Measurements from ENCODE around the gene LRRC74B.
A peak's percentile ranks its signal among the peaks of the same experiment; 100 is the strongest.

LRRC74B gene

GRCh38 chr22:21014726-21015465 lies 30.9 kb upstream of the LRRC74B start, which contains the start of gene P2RX6:
Gene P2RX6, plus strand, starts transcription at chr22:21015165. Its CDS starts 10 bp downstream, at chr22:21015175.
- no peak for DNase-seq

- DNase-seq = no peak
Observed at GRCh38 chr22:21015466-21016006, 30.2 kb upstream of the LRRC74B start.

GRCh38 chr22:21016644-21017420 lies 28.9 kb upstream of the LRRC74B start:
- DNase-seq = no peak

GRCh38 chr22:21018314-21018713 lies 27.4 kb upstream of the LRRC74B start:
- DNase-seq = no peak

- DNase-seq = peak; percentile 2
Observed at GRCh38 chr22:21020802-21021429, 24.8 kb upstream of the LRRC74B start.

DNA sequence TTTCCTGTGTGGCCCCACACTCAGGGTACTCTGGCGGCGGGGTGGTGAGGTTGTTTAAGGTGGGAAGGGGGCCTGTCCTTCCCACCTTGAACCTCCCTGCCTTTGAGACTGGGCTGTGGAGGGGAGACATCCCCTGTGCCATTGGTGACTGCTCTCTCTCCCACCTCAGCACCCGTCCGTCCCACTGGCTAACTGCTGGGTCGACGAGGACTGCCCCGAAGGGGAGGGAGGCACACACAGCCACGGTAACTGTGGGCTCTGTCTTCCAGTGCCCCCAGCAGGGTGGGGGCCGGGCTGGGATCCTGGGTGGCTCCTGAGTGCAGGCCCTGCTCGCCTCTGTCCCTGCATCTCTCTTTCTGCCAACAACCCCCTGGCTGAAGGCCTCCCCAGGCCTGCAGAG lies 23.2 kb upstream of the LRRC74B start:
- DNase-seq = no peak

GRCh38 chr22:21022955-21023614 lies 22.7 kb upstream of the LRRC74B start:
- DNase-seq = no peak

- no peak for DNase-seq
Observed at GRCh38 chr22:21025266-21025665, 20.5 kb upstream of the LRRC74B start.

DNA sequence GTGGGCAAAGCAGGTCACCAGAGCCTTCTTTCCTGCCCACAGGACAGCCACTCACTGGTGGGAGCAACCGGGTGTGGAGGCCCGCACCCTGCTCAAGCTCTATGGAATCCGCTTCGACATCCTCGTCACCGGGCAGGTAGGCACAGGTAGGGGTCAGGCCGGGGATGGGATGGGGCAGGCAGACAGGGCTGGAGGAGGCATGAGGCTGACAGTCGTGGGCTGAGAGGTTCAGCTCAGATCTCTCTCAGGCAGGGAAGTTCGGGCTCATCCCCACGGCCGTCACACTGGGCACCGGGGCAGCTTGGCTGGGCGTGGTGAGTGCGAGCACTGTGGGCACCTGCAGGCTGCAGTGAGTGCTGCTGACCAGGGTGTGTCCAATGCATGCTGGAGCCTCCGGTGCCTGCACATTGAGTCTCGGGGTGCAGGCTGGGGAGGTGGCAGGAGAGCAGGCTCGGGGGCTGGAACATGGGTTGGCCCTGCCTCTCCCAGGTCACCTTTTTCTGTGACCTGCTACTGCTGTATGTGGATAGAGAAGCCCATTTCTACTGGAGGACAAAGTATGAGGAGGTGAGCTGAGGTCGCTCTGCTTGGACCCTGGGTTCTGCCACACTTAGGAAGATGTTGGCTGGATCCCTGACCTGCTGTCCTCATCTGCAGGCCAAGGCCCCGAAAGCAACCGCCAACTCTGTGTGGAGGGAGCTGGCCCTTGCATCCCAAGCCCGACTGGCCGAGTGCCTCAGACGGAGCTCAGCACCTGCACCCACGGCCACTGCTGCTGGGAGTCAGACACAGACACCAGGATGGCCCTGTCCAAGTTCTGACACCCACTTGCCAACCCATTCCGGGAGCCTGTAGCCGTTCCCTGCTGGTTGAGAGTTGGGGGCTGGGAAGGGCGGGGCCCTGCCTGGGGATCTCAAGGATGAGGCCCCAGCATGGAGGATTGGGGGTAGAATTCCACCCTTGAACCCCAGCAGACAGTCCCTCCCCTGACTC lies 19.7 kb upstream of the LRRC74B start:
- no peak for DNase-seq

GRCh38 chr22:21026783-21027692 lies 18.7 kb upstream of the LRRC74B start:
- DNase-seq = no peak

DNA sequence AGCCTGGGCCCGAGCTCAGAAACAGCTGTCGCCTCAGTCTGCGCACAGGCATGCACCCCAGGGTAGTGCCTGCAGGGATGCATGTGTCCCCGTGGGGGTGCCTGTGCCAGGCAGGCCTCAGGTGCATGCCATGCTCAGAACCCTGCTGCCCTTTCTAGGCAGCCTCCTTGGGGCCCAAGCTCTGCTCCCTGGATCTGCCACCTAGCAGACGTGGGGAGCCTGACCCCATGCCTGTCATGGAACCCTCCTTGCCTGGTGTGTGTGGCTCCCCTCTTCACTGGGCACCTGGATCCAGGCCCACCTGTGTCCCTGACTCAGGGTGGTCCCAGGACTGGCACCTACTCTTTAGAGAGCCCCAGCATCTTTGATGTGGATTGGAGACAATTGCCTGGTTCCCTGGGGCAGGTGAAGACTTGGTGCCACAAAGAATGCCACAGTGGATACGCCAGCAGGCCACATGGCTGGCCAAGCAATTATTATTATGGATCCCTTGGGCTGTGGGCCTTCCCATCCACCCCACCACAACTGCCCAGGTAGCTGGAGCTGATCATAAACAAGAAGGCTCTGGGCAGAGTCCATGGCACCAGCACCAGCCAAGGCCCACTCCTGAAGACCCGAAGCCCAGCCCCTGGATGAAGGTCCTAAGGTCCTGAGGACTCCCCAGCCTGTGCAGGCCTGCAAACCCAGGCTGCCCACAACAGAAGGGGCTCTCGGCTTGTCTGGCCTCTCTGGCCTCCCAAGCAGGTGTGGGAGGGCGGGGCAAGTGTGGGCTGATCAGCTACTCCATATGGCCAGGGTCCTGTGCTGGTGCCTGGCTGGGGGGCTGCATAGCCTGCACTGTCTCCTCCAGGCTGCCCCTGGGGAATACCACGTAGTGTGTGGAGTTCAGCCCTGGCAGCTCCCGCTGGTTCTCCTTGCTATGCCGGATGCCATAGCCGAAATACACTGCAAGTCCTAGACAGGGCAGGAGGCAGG lies 17.2 kb upstream of the LRRC74B start:
- no peak for DNase-seq

GRCh38 chr22:21029486-21030025 lies 16.2 kb upstream of the LRRC74B start:
- DNase-seq = no peak

GRCh38 chr22:21030032-21030431 lies 15.7 kb upstream of the LRRC74B start:
- no peak for DNase-seq

GRCh38 chr22:21030621-21031544 lies 14.9 kb upstream of the LRRC74B start:
- DNase-seq = no peak

GRCh38 chr22:21031545-21032036 lies 14.2 kb upstream of the LRRC74B start:
- DNase-seq = no peak

DNA sequence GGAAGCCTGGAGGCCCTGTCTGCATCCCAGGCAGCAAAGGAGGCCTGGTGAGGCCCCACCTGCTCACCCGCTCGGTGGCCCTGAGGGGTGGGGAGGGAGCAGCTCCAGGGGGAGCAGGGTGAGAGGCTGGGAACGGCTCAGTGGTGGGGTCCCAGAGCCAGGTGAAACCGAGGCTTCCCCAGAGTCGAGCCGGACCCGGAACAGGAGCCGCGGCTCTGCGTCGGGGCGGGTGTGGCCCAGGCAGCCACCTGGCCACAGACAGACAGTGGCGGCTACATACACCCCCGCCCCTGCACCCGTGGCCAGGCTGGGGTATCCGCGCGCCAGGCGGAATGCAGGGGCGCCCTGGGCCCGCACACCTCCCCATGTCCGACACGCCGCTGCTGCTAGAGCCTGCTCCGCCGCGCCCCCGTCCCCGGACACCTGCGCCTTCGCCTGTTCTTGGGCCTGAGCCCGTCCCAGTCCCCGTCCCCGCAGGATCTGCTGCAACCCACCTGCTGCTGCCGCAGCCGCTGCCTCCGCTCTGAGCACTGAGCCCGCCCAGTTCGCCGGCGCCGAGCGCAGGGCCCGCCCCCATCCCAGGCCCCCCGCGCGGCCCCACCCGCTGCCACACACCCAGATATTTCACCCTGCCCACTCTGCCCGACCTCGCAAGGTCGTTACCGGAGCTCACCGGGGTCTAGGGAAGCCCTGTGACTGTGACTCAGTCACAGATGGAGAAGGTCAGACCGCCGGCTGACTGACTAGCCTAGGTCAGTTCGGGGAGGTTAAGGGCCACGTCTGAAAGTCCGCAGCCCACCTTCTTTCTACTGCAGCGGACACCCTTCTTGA lies 13.5 kb upstream of the LRRC74B start, which contains the start of gene SLC7A4:
Gene SLC7A4, minus strand, starts transcription at position 525 of the 831 bp plus-strand sequence. CDS start 749 bp downstream, outside the sequence.
- DNase-seq = no peak
